Activated CD4-positive, alpha-beta T cell treated with anti-CD3 and anti-CD28 coated beads for 24 hours (primary cell): Measurements from ENCODE around the gene HEPACAM.

Experiments
- DNase-seq, 2 donors: peaks; one replicate each; pipeline ENCODE4 v3.0.0-alpha.2; 2020; ENCODE audit warnings: low read depth in 2 of 2

HEPACAM gene

DNA sequence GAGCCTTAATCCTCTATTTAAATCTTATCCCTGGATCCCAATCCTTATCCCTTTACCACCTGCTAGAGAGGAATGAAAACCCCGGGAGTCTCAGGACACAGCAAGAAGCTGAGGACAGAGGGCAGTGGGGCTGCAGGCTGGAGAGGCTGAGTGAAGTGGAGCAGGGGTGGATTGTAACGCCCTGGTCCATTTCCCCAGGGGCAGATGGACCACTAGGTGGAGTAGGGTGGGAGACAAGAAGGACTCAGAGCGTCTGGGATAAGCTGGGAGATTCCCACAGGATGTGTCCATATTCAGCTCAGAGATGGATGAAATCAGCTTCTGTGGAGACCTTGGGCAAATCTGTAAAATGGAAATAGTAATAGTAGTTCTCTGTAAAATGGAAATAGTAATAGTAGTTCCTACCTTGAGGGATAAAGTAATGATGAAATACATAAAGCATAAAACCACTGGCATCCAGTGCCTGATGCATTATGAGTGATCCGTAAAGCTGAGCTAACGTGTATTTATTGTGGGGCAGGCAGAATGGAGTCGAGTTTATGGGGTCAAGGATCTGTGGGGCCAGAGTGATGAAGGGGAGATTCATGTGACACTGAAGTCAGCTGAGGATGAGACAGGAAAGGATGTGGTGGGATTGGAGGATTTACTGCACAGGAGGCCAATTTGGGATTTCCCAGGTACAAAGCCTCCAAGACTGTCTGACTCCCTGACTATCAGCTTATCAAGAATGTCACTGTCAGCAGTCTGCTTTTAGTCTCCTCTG, 36.3 kb downstream of the HEPACAM start:
- DNase-seq: no peak

DNA sequence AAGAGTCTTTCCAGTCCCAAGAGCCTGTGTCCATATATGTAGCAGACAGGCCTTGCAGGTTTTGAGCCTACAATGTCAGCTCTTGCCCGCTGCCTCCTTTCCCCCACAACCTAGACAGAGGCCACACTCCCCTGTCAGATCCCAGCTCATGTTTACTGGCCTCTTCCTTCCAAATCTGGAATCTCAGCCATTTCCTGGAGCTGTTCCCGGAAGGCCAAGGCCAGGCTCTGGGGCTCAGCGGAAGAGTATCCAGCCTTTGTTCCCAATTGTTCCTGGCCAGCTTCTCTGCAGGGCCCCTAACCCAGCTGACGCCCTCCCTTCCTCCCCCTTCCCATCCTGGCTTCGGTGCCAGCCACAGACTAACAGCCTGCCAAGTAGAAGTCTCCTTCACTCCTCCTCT, 37.1 kb downstream of the HEPACAM start:
- no peak for DNase-seq

DNA sequence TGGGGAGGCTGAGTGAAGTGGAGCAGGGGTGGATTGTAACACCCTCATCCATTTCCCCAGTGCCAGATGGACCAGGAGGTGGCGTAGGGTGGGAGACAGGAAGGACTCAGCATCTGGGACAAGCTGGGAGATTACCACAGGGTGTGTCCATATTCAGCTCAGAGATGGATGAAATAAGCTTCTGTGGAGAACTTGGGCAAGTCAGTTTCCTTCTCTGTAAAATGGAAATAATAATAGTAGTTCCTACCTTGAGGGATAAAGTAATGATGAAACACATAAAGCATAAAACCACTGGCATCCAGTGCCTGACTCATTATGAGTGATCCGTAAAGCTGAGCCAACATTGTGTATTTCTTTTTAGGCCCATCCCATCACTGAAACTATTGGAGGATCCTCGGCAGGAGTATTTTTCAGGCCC, 37.6 kb downstream of the HEPACAM start:
- DNase-seq: no peak

DNA sequence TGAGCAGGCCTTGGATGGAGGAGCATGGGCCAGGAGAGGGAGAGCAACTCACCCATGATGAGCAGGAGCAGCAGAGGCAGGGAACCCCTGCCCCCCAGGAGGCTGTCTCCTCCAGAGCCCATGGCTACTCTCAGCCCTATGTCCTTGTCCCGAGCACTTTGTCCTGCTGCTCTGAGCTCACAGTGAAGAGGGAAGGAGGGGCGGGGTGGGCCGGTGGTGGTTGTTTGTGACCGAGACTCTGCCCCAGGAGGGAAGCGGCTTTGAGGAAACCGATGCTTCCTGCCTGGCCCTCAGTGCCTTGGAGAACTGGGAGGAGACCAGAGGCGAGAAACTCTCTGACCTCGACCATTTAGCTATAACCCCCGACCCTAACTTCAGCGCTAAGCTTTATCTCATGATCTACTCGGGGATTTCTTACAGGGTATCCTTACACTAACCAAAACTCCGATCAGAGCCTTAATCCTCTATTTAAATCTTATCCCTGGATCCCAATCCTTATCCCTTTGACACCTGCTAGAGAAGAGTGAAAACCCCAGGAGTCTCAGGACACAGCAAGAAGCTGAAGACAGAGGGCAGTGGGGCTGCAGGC, 38.1 kb downstream of the HEPACAM start, which contains the start of gene ROBO4:
Gene ROBO4, minus strand, starts transcription at position 192 of the 589 bp plus-strand sequence. Its CDS starts 70 bp downstream, at position 122.
- DNase-seq: no peak

DNA sequence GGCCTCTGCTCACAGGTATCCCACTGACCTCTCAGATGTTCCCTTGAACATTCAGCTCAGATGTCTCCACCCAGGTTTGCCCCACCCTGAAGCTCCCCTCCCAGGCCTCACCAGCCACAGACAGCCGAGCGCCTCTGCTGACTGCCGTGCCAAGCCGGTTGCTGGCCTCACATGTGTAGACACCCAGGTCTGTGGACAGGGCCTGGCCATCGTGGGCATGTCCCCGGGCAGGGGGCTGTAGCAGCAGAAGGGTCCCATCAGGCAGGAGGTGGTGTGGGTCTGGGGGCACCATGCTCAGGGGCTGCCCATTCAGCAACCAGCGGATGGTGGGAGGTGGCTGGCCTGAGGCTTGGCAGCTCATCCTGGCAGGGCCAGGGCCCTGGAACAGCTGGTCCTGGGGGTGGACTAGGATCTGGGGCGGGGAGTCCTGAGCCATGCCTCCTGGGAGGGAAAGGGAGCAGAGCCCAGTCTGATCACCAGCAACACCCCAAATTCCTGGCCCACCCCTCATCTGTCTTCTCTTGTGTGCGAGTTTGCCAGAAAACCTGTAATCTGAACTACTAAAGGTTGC, 38.9 kb downstream of the HEPACAM start:
- DNase-seq: no peak

DNA sequence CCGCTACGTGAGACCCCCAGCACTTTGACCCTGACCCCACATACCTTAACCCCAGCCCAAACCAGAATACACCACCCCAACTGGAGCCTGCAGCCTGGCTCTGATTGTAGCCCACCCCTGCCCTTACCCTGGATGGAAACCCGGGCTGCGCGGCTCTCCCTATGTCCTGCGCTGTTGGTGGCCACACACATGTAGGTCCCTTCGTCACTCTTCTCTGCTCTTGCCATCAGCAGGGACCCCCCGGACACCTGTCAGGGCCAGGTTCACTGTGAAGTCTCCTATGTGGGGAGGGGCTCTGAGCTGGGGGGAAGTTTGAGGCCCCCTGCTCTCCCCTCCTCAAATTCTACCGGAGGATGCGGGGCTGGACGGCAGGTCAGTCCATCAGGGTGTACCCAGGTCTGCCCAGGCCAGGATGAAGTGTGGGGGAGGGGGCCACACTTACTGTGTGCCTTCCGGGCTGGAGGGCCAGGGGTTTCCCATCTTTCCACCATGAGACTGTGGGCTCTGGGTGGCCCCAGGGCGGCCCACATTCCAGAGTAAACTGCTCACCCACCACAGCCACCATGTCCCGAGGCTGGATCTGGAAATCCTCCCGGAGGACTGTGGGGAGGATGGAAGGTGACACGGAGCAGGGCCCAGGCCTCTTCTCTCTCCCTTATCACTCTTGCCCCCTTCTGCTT, 39.6 kb downstream of the HEPACAM start:
- no peak for DNase-seq

DNA sequence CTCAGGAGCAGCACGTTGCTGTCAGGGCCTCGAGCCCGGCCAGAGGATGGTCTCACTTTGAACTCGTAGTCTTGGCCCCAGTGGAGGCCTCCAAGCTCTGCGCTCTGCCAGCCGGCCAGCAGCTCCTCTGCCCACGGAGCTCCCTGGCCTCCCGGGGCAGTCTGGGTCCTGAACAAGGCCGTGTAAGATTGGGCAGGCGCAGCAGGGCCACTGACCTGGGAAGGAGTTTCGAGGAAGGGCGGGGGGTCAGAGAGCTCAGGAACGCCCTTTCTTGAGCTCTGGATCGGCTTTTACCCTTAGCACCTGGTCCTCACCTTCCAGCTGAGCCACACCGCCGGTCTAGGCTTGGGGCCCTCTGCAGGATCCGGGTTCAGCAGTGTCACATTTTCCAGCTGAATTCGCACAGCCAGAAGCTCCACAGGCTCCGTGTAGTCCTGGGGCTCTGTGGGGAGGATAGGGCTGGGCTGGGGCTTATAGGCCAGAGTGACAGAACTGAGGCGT, 40.3 kb downstream of the HEPACAM start:
- no peak for DNase-seq

DNA sequence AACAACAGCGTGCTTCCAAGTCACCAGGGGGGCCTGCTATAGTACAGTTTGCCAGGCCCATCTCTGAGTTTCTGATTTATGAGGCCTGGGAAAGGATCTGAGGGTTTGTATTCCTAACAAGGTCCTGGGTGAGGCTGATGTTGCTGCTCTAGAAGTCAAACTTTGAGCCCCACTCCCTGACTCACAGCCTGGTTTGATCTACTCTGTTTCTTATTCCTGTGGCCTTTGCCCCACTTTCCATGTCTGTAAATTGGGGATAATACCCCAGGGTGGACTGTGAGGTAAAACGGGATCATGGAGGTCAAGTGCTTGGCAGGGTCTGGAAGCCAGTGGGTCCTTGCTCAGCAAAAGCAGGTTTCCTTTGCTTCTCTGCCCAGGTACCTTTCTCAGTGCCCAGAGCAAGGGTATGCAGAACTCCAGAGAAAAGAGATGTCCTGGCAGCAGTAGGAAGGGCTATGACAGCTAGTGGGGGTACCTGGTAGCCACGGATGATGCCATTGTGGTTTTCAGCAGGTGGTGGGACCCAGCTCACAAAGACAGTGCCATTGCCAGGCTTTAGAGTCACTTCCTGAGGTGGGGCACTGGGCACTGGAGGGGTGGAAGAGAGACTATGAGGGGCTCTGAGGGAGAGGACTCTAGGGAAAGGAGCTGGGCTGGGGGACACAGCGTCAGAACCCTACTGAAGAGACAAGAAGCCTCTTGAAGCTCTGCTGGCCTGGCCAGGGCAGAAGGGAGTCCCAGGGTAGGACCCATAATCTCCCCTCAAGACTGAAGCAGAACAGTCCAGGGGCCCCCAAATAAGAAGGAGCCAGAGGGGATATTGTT, 41.0 kb downstream of the HEPACAM start:
- DNase-seq: no peak

DNA sequence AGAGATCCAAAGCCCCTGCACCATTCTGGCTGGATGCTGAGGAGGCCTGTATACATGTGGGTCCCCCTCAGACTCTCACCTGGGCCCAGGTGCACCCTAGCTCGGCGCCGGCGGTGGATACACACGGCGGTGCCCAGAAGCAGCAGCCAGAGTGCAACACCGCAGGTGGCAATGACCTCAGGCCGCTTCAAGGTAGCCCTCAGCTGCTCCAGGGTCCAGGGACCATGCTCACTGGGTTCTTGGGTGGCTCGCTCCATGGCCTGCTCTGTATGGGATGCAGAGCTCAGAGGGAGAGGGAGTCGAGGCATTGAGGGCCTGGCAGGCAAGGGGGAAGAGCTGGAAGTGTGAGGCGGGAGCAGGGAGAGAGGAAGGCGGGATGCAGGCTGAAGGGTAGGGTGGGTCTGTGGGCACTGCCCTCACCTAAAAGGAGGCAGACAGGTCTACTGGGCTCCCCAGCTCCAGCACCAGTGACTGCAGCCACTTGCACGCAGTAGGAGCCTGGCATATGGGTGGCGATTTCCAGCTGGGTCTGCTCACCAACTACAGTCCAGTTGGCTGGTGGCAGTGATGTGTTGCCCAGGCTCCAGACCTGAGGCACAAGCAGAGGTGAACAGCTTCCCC, 42.0 kb downstream of the HEPACAM start:
- DNase-seq: no peak

DNA sequence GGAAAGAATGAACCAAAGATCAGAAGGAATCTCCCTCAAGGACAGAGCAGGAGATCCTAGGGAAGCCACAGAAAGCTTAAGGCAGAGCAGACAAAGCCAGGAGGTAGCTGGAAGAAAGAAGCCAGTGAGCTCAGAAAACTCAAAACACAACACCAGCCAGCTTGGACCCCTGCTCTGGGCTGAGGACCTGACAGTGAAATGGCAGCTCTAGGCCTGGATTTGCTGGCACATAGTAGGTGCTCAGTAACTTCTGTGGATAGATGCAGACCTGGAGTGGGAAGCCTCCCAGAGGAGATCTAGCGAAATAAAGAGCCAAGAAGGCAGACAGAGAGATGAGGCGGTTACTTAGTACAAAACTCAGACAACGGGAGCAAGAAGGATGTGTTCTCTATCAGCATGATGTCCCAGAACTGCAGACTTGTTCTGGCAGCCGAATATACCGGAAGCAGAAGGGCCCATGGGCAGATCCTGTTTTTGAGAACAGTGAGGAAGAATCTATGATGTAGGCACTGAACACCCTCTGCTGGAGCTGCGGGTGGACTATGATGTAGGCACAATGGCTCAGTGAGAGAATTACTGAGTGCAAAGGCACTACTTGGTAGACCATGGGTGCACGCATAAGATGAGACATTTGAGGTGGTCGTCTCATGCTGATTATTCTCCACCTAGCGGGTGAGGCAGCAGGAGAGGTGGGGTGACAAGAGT, 42.9 kb downstream of the HEPACAM start:
- no peak for DNase-seq

DNA sequence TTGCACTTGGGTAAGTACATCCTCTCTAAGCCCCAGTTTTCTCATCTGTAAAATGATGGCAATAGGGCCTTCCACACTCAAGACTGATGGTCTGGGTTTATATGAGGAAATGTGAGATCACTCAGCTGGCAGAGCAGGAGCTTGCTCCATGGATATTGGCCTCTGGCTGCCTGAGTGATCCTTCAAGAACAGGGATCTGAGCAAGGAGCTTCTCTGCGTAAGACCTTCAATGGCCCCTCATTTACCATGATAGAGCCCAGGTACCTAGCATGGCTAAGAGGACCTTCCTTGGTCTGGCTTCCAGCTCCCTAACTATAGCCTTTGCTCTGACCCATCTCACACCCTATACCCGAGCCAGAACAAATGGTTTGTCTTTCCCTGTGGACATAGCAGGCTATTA, 43.7 kb downstream of the HEPACAM start:
- no peak for DNase-seq

DNA sequence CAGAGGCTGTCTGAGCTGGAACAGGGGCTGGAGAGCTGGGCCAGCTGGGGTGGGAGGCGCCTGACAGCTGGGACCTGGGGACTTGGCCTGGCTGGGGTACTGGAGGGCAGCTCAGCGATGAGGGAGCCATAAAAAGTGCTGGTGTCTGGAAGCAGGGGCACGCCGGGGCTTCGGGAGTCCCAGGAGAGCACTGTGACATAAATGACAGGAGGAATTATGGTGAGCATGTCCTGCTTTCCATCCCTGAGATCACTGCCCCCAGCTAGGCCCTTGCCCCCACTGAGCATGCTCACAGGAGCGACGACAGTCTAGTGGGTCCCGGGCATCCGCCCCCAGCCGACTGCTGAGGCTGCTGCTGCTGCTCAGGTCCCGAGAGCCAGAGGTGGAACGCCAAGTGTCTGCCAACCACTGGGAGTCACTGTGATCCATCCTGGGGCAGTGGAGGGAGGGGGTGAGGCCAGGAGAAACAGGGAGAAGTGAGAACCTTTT, 44.4 kb downstream of the HEPACAM start:
- DNase-seq: no peak

DNA sequence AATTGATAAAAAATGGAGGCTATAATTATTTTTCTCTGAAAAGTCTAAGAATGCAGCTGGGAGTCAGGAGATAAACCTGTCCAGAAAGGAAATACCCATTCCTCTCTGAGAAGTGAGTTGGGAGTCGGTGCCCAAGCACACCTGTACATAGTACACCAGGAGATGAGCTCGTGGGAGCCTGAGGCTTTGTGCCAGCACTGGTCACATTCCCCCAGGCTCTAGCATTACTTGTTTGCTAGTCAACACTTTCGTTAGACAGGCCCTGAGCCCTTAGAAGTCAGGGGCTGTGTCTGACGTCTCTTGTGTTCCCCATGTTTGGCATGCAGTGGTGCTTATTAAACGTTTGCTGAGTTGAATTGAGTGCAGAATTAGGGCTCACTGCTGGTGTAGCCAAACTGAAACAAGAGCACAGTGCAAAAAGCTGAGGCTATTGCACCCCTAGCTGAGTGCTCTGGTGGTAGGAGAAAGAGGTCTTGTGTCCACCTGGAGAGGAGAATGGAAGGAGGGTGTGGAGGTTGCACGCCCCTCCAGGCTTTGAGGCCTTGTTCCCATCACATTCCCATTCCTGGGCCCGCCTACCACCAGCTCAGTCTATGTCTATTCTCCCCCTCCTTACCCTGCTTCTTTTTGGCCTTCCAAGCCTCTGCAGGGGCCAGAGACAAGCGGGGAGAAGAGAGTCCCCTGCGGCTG, 45.0 kb downstream of the HEPACAM start:
- no peak for DNase-seq

DNA sequence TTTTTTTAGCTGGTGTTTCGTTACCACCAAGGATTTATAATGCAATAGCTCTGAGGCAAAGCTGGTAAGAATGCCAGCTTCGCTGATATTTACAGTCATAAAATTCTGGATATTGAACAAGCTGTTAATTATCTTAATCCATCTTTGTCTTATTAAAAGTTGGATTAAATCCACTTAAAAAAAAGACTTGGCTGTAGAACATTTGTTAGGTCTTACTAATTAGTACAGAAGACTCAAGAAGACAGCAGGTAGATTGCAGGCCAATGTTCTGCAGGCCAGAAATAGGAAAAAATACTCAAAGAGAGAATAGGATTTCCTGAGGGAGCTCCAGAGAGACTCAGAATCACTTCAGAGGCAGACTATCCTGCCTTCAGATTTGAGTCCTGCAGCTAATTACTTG, 45.7 kb downstream of the HEPACAM start:
- no peak for DNase-seq

DNA sequence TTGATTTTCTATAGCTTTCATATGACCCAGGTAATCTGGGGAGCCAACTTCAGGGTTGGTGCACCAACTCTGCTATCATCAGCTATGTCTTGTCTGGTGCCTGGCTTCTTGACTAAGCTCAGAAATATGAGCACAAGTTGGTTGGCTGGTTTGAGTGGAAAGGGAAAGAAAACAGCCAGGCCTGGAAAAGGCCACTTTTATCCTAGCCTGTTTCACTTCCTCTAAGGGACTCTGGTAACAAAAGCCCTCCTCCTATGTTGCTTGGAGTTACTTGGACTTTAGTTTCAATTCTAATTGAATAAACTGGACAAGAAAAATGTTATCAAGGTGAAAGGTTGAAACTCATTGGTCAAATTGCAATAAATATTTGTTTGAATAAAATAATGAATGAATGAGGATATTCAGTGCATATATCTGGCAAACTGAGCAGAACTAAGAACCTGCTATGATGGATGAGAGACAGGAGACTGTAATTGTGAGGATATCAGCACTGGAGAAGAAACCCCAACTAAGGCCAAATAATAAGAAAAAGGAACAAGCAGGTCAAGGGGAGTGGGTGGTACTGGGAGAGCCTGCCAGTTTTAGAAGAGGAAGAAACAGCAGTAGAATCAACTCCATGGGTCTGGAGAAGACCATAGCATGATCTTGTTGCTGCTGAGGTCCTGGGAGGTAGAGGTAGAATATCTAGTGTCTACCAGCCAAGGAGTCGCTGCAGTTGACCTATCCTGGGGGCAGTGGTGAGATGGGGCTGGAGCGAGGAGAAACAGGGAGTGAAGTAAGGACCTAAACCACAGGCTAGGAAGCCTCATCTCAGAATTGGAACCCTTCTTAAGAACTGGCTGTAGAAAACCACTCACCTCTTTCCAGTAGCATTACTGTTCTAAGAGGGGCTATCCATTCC, 46.4 kb downstream of the HEPACAM start:
- no peak for DNase-seq

DNA sequence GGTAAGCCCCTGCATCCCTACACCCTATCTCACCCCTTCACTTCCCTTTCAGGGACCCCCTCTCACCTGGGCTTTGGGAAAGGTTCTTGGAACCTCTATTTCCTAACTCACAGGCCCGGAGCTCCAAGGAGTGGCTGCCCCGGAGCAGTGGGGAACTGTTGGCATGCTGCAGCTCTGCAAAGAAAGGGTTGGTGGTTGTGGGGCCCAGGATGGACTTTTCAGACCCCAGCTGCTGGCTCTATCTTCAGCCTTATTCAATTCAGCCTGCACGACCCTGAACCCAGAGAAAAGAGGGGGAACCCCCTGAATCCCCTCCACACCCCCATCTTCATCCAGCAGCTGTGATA, 48.2 kb downstream of the HEPACAM start:
- DNase-seq: no peak

DNA sequence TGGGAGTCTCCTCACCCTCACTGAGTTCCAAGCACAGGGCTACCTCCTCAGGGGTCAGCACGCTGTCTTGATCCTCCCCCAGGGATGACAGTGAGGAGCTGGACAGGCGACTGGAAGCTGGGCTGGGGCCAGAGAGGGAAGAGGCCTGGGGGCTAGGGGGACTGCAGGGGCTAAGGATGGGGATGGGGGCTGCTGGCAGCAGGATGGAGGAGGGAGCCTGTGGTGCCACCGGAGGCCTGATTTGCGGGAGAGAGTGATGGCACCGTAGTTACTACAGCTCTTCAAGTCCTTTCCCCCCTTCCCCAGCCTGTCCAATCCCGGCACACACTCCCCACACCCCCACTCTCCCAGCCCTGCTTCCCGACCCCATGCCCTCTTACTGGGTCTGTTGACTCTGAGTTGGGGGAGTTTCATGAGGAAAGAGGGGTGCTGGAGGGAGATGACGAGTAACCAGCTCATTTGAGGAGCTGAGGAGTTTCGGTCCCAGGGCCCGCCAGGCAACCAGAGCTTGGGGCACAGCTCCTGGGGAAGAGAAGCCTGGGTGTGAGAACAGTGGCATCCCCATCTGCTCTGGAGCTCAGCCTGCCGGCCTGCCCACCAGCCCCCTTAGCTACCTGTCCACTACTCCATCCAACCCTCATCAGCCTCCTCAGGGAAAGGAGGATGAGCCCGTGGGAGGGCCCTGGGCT, 48.7 kb downstream of the HEPACAM start:
- DNase-seq: no peak

DNA sequence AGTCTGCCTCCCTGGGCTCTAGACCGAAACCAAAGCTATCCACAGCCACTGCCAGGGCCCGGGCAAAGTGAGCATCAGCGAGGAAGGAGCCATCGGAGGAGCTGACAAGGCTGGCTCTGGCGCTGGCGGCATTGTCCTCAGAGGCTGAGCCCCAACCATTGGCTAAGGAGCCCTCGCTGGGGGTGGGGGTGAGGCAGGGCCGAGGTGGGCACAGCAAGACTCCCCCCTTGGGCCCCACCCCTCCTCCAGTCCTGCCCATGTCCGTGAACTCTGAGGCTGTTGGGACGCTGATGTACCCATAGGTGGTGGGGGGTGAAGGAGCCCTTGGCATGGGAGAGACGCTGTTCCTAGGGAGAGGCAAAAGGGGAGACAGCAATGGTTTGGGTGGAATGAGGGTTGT, 49.4 kb downstream of the HEPACAM start:
- DNase-seq: no peak
